Fibroblast of lung (primary cell): ENCODE data around the gene RCN1.

Experiments used
- EZH2 ChIP-seq: IDR thresholded peaks from 2 replicates; pipeline ENCODE4 v1.5.1; 2012; ENCODE audit warnings: low read length, control low read depth, mild to moderate bottlenecking; ENCODE audit errors: missing control alignments
- TF ChIP-seq, protein P1 (sequence below), 2 donors: IDR thresholded peaks in 1 of 2; conservative IDR thresholded peaks in 1 of 2; 1 replicate in 1 of 2; 2 replicates in 1 of 2; pipeline ENCODE4 v1.5.1; 2011 to 2012; ENCODE audit warnings: low read length in 2 of 2, control low read depth in 1 of 2, inconsistent platforms in 1 of 2, low read depth in 1 of 2, mild to moderate bottlenecking in 1 of 2

DNA sequence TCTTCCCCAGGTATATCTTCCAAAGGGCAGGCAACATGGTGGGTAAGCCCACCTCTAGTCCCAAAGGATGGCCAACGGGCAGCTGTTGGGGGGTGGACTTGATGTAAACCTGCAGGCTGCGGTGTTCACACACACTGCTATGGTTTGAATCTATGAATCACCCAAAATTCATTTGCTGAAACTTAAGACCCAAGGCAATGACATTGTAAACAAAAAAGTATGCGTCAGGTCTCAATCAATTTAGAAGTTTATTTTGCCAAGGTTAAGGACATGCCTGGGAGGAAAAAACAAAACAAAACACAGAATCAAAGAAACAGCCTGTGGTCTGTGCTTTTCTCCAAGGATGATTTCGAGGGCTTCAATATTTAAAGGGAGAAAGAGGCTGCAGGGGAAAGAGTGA, 18.3 kb downstream of the RCN1 start:
- TF ChIP-seq, protein P1, sequence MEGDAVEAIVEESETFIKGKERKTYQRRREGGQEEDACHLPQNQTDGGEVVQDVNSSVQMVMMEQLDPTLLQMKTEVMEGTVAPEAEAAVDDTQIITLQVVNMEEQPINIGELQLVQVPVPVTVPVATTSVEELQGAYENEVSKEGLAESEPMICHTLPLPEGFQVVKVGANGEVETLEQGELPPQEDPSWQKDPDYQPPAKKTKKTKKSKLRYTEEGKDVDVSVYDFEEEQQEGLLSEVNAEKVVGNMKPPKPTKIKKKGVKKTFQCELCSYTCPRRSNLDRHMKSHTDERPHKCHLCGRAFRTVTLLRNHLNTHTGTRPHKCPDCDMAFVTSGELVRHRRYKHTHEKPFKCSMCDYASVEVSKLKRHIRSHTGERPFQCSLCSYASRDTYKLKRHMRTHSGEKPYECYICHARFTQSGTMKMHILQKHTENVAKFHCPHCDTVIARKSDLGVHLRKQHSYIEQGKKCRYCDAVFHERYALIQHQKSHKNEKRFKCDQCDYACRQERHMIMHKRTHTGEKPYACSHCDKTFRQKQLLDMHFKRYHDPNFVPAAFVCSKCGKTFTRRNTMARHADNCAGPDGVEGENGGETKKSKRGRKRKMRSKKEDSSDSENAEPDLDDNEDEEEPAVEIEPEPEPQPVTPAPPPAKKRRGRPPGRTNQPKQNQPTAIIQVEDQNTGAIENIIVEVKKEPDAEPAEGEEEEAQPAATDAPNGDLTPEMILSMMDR (conservative IDR thresholded peaks at IDR 0.05 in 1 of 2, IDR thresholded peaks at IDR 0.05 in 1 of 2; ENCODE audit: low read depth in 1 of 2, low read length in 2 of 2), result no peak
- no peak for TF ChIP-seq EZH2
